Activated CD8-positive, alpha-beta memory T cell treated with anti-CD3 and anti-CD28 coated beads, Interleukin-2, amount 50 U/mL, for 48 hours (primary cell): ENCODE data around the gene TPMT.
"Not testable (repeated sequence)": the region's sequence is repeated elsewhere in the genome, so short reads cannot be mapped to it uniquely, and the experiment has no call there.

ENCODE experiments used
- DNase-seq: peaks from one replicate; pipeline ENCODE4 v3.0.0-alpha.2; 2020

Gene TPMT

DNA sequence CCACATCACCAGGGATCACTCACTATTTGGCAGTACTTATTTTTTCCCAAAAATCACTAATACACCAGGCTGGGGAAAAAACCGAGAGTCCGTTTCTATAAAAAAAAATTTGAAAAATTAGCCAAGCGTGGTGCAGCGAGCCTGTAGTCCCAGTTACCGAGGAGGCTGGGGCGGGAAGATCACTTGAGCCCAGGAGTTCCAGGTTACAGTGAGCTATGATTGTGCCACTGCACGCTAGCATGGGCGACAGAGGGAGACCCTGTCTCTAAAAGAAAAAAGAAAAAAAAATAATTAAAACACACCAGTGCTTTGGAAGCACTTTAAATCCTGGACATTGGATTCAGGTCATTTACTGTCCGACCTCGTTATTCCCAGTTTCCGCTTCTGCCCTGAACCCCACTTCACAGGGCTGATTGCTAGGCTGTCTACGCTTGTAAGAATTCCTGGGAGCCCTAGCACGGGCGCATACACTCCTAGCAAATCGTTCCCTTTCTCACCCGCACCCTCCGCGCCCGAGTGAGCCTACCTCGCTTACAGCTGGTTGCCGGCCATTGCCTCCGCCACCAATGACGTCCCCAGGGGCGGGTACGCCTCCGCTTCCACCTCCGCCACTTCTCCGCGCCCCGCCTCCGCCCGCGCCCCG lies at the start of gene TPMT:
Gene TPMT (minus strand): TSS at position 571 of the 643 bp plus-strand sequence. CDS start 5,950 bp downstream, outside the sequence.
- no peak for DNase-seq

DNA sequence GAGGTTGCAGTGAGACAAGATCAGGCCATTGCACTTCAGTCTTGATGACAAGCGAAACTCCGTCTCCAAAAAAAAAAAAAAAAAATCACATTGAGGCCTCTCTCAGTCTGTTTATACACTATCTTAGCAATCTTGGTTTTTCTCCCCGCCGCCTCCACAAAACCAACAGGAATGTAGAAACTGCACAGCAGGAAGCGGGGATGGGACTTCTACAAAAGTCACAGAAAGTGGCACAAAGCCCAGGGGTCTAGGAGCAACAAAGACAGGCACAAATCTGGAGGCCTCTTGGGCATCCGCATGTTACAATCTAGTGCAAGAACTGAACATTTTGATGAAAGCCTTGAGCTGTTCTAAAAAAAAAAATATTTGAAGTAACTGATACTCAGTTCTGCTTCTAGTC lies 48.9 kb upstream of the TPMT start:
- no peak for DNase-seq

DNA sequence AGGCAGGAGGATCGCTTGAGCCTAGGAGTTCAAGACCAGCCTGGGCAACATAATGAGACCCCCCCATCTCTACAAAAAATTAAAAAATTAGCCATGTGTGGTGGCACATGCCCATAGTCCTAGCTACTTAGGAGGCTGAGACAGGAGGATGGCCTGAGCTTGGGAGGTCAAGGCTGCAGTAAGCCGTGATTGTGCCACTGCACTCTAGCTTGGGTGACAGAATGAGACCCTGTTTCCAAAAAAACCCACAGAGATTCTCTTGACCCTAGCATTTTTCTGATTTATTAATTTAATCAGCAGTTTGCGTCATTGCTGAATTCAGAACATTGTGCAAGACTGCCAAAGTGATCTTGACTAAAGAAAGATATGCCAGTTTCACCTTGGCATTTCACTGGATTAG lies 37.1 kb upstream of the TPMT start:
- no peak for DNase-seq

DNA sequence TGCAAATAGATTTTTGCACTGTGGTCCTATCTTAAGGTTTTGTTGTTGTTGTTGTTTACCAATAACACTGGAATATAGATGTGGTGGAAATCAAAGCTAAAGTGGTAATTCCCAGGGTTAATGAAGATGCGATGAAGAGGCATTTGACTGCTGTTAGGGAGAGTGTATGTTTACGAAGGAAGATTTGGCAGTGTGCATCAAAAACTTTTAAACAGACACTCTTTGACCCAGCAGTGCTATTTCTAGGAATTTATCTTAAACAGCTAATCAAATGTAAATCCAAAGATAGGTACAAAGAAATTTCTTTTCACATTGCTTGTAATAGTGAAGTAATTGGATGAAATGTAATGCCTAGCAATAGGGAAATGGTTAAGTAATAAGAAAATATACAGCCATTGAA lies 34.3 kb upstream of the TPMT start:
- no peak for DNase-seq

DNA sequence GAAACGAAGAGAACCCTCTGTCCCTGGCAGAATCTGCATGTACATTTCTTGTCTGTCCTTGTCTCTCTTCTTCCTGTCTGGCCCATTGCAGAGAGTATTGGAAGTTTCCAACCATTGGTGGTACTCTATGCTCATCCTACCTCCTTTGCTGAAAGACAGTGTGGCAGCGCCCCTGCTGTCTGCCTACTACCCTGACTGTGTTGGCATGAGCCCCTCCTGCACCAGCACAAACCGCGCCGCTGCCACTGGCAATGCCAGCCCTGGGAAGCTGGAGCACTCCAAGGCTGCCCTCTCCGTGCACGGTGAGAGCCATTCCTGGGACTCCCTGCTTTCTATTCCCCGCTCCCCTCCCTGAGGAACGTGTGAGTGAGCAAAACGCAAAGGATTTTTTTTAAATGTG lies 32.8 kb upstream of the TPMT start:
- no peak for DNase-seq

DNA sequence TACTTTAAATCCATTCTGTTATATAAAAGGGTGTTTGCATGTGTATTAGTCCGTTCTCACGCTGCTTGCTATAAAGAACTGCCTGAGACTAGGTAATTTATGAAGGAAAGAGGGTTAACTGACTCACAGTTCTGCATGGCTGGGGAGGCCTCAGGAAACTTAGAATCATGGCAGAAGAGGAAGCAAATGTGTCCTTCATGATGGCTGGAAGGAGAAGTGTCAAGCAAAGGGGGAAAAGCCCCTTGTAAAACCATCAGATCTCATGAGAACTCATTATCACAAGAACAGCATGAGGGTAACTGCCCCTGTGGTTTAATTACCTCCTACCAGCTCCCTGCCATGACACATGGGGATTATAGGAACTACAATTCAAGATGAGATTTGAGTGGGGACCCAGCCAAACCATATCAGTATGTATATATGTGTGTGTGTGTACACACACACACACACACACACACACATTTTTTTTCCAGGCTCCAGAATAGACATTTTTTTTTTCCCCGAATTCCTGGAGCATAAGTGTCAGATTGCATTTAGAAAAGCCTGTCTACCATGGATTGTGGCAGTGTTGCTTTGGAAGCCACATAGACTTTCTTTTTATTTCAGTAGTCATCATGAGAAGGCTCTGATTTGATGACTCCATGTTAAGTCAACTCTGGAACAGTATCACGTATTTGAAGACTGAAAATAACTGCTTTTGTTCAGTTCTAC lies 31.8 kb upstream of the TPMT start:
- no peak for DNase-seq

DNA sequence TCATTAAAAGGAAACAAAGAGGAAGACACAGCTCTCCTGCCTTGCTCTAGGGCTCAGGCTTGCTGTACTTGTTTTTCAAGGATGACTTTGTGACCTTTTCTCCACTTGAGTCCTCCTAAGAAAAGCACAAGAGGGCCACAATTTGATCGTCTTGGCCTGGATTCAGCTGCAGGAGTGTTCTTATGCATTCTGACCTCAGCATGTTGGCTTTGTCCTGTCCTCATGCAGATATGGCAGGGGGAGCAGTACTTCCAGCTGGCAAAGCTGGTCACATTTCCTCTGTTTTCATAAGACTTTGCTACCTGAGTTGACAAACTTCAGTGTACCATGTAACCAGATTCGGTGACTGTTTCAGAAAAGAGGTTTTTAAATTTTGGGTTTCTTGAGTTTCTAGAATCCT lies 31.2 kb upstream of the TPMT start:
- no peak for DNase-seq

DNA sequence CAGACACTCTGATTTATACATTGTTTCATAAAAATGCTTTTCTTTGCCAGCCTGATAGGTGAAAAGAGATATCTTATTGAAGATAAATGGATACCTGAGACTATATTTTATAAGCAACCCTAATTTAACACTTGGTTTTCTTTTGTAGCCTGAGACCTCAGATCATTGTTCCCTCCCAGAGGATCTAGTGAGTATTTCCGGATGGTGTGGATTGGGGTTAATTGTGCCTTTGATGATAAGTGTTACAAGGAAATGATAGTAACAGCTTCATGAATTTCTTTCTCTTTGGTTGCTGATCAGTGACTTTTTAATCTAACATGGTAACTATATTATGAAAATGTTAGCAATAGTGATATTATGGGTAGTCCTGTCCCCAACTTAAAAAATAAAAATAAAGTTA lies 30.7 kb upstream of the TPMT start:
- DNase-seq, result no peak

DNA sequence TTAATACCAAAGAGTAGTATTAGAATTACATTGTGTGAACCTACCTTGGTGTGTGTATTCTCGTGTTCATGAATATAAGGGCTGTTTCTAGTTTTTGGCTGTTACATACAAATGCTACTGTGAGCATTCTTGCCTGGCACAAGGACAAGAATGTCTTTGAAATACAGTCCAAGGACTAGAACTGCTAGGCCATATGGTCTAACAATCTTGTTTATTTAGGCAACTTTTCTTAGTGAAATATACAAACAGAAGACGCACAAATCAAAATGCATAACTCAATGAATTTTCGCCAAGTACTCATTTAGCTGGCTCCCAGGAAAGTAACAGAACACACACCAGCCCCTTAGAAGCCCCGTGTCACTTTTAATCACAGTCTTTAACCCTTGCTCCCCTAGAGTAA lies 28.9 kb upstream of the TPMT start:
- no peak for DNase-seq

DNA sequence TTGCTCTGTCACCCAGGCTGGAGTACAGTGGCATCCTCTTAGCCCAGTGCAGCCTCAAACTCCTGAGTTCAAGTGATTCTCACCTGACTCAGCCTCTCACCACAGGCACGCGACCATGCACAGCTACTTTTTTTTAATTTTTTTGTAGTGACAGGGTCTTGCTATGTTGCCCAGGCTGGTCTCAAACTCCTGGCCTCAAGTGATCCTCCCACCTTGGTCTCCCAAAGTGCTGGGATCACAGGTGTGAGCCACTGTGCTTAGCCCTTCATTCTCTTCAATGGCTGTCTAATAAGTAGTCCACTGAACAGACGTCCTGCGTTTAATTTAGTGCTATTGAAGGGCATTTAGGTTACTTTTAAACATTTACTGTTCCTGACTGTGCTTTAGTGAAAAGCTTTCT lies 27.7 kb upstream of the TPMT start:
- DNase-seq, result no peak

DNA sequence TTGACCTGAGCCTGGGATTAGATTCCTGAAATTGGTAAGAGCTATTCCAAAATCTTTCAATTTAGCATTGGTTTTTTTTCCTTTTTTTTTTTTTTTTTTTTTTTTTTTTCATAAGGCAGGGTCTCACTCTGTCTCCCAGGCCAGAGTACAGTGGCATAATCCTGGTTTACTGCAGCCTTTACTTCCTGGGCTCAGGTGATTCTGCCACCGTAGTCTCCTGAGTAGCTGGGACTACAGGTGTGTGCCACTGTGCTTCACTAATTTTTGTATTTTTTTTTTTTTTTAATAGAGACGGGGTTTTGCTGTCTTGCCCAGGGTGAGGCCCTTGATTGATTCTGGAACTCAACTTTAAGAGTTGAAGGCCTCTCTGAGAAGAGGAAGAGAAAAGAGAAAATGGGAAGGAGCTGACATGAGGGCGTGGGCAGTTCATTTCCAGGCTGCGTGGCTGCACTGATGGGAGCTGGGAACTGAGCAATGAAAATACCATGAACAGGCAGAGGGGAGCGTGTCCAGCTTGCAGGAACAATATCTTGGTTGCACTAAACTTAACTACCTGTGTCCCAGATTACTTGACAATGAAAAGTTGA lies 25.0 kb upstream of the TPMT start:
- no peak for DNase-seq

DNA sequence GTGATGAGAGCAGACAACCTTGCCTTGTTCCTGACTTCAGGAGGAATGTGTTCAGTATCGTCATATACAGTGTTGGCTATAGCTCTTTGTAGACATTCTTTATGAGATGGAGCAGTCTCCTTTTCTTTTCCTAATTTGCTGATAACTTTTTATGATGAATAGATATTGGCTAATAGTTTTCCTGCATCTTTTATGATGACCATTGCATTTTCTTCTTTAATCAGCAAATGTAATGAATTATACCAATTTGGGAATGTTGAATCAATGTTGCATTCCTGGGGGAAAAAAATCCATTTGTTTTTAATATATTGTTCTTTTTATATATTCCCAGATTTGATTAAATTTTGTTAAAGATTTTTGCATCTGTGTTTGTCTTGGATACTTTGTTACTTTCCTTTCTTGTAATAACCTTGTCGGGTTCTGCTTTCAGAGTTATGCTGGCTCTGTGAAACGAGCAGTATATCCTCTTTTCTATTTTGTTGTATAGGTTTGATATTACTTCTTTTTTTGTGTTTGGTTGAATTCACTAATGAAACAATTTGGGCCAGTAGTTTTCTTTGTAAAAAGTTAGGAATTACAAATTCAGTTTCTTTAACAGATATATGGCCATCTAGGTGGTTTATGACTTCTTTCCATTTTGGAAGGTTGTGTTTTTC lies 24.2 kb upstream of the TPMT start:
- no peak for DNase-seq

DNA sequence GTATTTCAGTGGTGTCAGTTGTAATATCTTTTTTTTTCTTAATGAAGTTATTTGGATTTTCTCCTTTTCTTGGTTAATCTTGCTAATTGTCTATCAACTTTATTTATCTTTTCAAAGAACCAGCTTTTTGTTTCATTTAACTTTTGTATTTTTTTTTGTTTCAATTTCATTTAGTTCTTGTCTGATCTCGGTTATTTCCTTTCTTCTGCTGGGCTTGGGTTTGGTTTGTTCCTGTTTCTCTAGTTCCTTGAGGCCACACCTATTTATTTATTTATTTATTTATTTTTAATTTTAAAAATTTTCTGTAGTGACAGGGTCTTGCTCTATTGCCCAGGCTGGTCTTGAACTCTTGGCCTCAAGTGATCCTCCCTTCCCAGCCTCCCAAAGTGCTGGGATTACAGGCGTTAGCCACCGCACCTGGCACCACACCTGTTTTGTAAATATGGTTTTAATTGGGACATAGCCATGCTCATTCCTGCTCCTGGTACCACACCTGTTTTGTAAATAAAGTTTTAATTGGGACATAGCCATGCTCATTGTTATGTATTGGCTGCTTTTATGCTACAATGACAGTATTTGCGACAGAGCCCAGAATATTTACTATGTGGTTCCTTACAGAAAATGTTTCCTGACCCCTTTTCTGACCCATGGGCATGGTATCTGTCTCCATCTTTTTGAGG lies 22.5 kb upstream of the TPMT start:
- no peak for DNase-seq

DNA sequence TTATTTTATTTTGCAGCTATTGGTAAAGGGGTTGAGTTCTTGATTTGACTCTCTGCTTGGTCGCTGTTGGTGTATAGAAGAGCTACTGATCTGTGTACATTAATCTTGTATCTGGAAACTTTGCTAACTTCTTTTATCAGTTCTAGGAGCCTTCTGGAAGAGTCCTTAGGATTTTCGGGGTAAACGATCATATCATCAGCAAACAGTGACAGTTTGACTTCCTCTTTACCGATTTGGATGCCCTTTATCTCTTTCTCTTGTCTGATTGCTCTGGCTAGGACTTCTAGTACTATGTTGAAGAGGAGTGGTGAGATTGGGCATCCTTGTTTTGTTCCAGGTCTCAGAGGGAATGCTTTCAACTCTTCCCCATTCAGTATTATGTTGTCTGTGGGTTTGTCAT lies 21.3 kb upstream of the TPMT start:
- not testable (repeated sequence) for DNase-seq

DNA sequence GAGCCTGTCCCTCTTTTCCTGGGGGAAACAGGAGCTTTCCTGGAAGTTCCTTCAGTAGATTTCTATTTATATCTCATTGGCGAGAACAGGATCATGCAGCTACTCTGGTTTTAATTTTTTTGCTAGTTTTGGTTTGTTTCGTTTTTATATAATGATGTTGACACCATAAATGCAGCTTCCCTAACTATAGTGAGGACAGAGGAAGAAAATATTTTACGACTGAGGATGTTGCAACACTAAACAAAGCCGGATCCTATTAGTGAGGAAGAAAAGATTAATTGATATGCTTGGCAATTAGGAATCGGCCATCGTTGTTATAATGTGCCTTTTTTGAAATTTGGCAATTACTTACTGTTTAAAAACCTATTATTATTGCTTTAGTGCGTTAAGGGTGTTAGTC lies 17.0 kb upstream of the TPMT start:
- DNase-seq, result no peak

DNA sequence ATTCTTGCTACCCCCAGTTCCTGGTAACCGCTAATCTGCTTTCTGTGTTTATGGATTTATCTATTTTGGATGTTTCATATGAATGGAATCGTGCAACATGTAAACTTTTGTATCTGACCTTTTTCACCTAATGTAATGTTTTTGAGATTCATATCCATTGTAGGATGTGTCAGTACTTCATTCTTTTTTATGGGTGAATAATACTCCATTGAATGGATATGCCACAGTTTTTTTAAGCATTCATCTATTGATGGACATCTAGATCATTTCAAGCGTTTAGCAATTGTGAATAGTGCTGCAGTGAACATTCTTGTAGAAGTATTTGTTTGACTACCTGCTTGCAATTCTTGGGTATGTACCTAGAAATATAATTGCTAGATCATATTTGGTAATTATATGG lies 13.4 kb upstream of the TPMT start:
- no peak for DNase-seq

DNA sequence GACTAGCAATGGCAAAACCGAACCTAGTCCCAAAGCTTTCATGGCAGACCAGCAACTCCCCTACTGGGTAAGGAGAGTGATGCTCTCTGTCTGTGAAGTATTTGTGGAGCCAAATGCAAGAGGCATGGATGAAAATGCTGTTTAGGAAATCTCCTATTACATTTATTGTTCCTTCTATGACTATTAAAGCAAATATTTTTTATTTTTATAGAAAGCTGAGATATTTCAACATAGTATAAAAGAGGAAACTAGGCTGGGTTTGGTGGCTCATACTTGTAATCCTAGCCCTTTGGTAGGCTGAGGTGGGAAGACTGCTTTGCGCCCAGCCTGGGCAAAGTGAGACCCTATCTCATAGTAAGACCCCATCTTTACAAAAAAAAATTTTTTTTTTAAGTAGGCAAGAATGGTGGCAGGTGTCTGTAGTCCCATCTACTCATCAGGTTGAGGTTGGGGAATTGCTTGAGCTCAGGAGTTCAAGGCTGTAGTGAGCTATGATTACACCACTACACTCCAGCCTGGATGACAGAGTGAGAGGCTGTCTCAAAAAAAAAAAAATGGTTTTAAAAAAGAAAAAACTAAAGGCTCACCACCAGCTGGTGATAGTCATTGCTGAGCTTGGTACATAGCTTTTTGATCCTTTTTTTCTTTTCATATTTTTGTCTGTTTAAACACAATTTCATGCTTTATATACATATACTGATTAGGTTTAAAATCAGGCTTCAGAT lies 11.6 kb upstream of the TPMT start:
- DNase-seq, result no peak

DNA sequence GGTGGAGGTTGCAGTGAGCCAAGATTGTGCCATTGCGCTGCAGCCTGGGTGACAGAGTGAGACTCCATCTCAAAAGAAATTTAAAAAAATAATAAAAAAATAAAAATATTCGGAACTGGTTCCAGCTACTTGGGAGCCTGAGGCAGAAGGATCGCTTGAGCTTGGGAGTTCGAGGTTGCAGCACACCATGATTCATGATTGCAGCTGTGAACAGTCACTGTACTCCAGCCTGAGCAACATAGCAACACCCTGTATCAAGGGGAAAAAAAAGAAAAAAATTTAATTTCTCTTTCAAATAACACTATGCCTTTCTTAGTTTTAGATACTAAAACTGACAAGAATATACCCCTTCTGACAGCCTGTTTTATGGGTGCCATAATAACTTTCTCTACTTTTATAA lies 10.9 kb upstream of the TPMT start:
- no peak for DNase-seq

DNA sequence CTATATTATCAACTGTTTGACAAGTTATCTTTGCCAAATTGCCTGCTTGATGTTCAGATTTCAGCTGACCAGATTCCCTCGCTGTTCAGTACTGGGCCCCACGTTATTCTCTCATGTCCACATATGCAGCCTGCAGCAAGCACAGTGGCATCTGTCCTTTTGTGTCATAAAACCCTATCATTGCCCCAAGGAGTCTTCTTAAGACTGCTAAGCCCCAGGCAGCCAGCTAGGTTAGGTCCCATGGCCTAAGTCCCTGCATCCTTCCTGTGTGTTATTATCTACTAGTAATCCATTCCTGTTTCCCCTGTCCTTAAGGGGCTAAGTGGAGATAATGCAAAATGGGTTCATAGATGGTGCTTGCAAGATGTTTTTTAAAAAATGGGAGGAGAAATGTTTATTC lies 7.5 kb upstream of the TPMT start:
- no peak for DNase-seq

DNA sequence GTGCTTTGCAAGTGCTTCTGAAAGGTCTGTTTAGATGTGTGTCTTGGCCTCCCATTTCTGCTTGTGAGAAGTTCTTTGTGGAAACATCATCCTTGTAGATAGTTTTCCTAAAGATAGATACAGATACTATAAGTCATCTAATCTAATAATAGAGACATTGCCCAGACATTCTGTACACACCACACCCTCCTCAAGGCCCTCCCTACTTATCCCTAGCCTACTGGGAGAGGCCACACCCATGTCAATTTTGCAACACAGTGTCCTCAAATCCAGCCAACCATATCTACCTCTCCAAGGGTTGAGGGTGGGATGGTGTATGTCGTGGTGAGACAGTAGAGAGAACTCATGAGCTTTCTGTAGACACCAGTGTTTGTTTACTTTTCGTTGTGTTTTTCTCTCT lies 6.6 kb upstream of the TPMT start:
- DNase-seq, result no peak

DNA sequence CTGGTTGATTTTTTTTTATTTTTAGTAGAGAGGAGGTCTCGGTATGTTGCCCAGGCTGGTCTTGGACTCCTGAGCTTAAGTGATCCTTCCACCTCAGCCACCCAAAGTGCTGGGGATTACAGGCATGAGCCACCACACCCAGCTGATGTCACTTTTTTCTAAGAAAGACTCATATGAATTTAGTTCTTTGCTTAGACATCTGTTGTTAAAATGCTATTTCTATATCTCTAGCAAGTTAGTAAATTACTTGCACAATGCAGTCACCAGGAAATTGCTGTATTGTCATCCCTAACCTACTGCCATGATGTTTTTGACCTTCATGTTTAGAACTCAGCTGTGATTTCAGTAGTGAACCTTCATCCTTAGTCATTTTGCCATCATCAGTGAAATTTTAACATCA lies 6.0 kb upstream of the TPMT start:
- DNase-seq, result no peak

DNA sequence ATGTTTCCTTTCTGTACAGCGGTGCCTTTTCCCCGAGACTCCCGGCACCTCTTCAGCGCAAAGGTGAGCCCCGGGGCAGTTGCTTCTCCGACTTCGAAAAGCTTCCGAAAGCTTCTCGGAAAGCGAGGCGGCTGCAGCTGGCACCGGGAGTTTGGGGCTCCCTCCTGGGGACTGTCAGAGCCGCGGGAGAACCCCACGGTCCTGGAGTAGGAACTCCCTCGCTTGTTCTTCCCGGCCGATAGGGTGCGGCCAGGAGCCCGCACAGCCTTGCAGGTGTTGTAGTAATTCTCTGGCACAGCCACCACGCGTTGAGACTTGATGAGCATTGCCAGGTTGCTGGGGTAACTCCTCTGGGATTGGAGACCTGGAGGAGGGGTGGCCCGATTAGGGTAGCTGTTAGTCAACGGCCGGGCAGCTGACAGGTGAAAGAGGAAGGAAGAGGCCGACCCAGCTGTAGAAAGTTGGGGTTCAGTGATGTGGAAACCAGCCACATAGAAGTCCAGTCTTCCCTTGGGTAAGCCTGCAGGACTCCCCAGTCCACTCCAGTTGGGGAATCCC lies 1.1 kb upstream of the TPMT start:
- DNase-seq, result peak; percentile 77
